HCEC 1CT (cell line): ENCODE data around the gene GOLIM4.
"Not testable (repeated sequence)": the region's sequence is repeated elsewhere in the genome, so short reads cannot be mapped to it uniquely, and the experiment has no call there.

ENCODE experiments used
- DNase-seq: peaks from one replicate; pipeline ENCODE4 v3.0.0-alpha.2; 2017

The GOLIM4 gene

GRCh38 chr3:168095611-168096209, at the start of gene GOLIM4:
Gene GOLIM4, minus strand, starts transcription at chr3:168095924. Its CDS starts 639 bp downstream, at chr3:168095285.
- peak; percentile 98 for DNase-seq

GRCh38 chr3:168141405-168141998, 45.8 kb upstream of the GOLIM4 start:
- no peak for DNase-seq

GRCh38 chr3:168139947-168140346, 44.2 kb upstream of the GOLIM4 start:
- DNase-seq = no peak

- no peak for DNase-seq
Observed at GRCh38 chr3:168138421-168138820, 42.7 kb upstream of the GOLIM4 start.

GRCh38 chr3:168134931-168135330, 39.2 kb upstream of the GOLIM4 start:
- DNase-seq = no peak

GRCh38 chr3:168130250-168130649, 34.5 kb upstream of the GOLIM4 start:
- DNase-seq = not testable (repeated sequence)

- not testable (repeated sequence) for DNase-seq
Observed at GRCh38 chr3:168128463-168128862, 32.7 kb upstream of the GOLIM4 start.

GRCh38 chr3:168127466-168127865, 31.7 kb upstream of the GOLIM4 start:
- no peak for DNase-seq

GRCh38 chr3:168124791-168125190, 29.1 kb upstream of the GOLIM4 start:
- no peak for DNase-seq

- DNase-seq = no peak
Observed at GRCh38 chr3:168124291-168124690, 28.6 kb upstream of the GOLIM4 start.

GRCh38 chr3:168123201-168124176, 27.8 kb upstream of the GOLIM4 start:
- DNase-seq = no peak

- DNase-seq = no peak
Observed at GRCh38 chr3:168121184-168122017, 25.7 kb upstream of the GOLIM4 start.

GRCh38 chr3:168117853-168118313, 22.2 kb upstream of the GOLIM4 start:
- DNase-seq = peak; percentile 54

GRCh38 chr3:168117059-168117458, 21.3 kb upstream of the GOLIM4 start:
- DNase-seq = no peak

- DNase-seq = no peak
Observed at GRCh38 chr3:168116279-168116678, 20.6 kb upstream of the GOLIM4 start.

GRCh38 chr3:168113848-168114247, 18.1 kb upstream of the GOLIM4 start:
- DNase-seq = no peak

GRCh38 chr3:168112894-168113293, 17.2 kb upstream of the GOLIM4 start:
- DNase-seq = no peak

GRCh38 chr3:168104361-168104760, 8.6 kb upstream of the GOLIM4 start:
- DNase-seq = no peak

- no peak for DNase-seq
Observed at GRCh38 chr3:168102735-168103410, 7.1 kb upstream of the GOLIM4 start.

GRCh38 chr3:168100777-168101492, 5.2 kb upstream of the GOLIM4 start:
- DNase-seq = peak; percentile 70

- DNase-seq = no peak
Observed at GRCh38 chr3:168097381-168097780, 1.7 kb upstream of the GOLIM4 start.
